GM10847 (cell line): ENCODE results near the gene CALML3.

Experiments used
- POLR2A ChIP-seq: IDR thresholded peaks from 2 replicates; pipeline ENCODE4 v1.6.1; 2011; ENCODE audit not compliant: insufficient read length; ENCODE audit errors: extremely low read depth

The CALML3 gene

GRCh38 chr10:5510281-5511072 is 14.3 kb upstream of the CALML3 start:
- TF ChIP-seq POLR2A, result no peak

DNA sequence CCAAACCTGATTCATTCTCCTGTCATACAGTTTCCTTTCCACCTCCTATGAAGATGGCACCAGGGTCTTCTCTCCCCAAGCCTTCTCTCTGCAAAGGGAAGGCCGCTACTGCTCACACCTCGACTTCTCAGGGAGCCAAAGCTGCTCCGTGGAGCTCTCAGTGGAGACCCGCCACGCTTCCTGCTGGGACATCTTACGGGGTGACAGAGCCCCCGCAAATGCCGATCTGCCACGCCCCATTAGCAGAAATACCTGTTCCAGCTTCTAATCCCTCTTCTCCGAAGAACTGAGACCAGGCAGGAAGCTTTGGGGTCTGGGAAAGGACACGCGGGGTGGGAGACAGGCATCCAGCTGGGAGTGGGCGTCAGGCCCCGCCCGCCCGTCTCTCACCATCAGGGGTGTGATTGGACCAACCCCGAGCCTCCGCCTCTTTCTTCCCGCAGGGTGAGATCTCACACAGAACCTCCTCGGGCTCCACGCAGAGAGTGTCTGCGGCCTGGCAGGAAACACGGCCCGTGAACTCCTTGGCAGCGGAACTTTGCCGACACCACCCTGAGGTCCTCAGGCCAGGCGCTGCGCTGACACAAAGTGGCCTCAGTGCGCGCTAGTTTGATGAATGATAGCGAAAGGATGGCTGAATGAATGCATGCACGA is 13.4 kb upstream of the CALML3 start:
- TF ChIP-seq POLR2A, result no peak

- TF ChIP-seq POLR2A, result no peak
Observed at GRCh38 chr10:5511885-5512280, 12.9 kb upstream of the CALML3 start.

DNA sequence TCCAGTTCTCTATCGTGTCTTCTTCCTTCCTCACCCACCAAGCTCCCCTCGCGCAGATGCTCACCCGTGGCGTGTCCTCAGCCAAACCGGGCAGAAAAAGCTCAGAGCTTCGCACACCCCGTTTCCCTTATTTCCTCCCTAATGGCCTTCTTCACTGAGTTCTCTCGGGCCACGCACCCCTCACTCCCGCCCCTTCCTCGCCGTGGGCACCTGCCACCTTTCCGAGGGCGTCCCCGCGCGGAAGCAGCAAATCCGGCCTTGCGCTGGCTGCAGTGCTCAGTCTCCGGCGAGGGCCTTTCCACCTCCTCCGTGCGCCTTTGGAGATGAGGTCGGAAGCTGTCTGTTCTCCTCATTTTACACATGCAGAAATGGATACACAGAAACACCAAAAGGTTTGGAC is 12.4 kb upstream of the CALML3 start:
- TF ChIP-seq POLR2A, result no peak

DNA sequence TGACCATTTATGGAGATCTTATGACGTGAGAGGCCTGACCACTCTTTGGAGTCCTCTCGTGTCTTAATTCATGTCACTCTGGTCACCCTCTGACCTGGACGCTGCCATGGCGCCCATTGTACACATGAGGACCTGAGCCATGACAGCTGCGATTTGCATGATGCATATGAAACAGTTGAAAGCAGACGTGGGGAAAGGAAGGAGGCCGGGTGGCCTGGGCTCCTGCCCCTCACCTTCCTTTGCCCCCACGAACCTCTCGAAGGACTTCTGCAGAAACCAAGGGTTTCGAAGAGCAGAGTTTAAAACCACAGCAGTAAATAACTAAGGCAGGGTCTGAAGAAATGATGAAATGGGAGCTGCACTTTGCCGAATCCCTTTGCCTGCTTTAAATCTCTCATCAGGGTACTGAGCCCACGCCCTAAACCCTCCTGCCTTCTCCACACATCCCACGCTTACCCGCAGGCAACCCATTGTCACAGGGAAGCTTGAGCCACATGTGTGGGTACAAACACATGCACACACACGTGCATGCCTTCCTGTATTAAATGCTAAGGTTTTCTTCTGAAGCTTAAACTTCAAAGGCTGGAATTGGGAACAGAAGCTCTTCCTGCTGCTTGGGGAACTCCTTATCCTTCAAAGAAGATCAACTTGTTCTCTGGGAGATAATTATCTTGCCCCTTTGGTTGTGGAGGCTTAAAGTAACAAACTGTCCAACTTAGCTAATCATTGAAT is 11.7 kb upstream of the CALML3 start:
- TF ChIP-seq POLR2A, result no peak

GRCh38 chr10:5514226-5514850 is 10.4 kb upstream of the CALML3 start:
- no peak for TF ChIP-seq POLR2A

GRCh38 chr10:5515948-5516761 is 8.6 kb upstream of the CALML3 start:
- TF ChIP-seq POLR2A, result no peak

DNA sequence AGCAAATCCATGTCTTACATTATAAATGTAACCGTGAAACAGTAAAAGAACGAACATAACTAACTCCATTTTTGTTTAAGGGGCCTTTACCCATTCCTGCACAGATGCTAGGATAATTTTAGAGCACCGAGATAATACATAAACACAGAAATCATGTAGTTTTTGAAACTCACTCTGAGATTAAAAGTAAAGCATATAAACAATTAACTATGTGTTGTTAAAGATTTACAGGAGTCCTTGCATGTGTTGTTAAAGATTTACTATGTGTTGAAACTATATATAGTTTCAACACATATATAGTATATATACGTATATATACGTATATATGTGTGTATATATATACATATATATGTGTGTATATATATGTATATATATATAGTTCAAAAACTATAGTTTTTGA is 7.2 kb upstream of the CALML3 start:
- no peak for TF ChIP-seq POLR2A

GRCh38 chr10:5518143-5518542 is 6.6 kb upstream of the CALML3 start:
- TF ChIP-seq POLR2A, result no peak

DNA sequence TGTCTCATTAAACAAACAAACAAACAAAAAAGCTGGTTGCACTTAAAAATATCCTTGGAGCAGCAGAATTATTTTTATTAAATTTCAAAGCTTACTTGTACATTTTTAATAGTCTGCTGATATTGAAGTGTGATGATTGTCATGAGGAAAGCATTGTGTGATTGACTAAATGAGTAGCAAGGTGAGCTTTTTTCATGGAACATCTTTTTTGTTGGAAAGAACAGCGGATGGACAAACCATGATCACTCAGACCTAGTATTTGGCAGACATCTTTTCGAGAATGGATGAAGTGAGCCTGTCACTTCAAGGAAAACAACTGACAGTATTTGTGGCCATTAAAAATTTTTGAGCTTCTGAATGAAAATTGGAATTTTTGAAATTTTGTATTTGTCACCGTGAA is 5.7 kb upstream of the CALML3 start:
- TF ChIP-seq POLR2A, result no peak

DNA sequence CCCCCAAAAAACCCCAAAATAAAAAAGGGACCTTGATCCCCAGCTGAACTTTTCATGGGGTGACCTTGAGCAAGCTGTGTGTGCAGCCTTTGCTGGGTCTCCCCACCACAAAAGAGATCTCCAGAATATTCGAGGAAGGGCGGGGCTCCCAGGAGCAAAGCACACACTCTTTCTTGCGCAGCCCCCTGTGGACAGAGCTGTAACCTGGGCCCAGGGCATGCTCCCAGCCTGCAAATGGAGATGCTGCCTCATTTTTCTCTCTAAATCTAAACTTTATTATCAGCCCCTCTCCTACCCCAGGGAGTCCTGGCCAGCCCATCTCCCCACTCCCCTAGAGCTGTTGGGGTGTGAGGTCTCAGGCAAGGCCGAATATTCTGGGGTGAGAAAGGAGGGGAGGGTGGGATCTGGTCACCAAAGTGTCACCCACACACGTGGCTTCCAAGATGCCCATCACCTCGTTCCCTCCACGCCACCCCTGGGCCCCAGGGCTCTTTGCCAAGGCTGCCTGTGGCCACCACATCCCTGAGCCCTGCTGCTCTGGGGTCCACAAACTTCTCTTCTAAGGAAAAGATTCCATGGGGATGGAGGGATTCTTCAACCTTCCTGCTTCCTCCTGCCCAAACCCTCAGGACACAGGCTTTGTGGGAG is 1.7 kb upstream of the CALML3 start:
- no peak for TF ChIP-seq POLR2A

GRCh38 chr10:5523796-5524574 is 776 bp upstream of the CALML3 start:
- no peak for TF ChIP-seq POLR2A

DNA sequence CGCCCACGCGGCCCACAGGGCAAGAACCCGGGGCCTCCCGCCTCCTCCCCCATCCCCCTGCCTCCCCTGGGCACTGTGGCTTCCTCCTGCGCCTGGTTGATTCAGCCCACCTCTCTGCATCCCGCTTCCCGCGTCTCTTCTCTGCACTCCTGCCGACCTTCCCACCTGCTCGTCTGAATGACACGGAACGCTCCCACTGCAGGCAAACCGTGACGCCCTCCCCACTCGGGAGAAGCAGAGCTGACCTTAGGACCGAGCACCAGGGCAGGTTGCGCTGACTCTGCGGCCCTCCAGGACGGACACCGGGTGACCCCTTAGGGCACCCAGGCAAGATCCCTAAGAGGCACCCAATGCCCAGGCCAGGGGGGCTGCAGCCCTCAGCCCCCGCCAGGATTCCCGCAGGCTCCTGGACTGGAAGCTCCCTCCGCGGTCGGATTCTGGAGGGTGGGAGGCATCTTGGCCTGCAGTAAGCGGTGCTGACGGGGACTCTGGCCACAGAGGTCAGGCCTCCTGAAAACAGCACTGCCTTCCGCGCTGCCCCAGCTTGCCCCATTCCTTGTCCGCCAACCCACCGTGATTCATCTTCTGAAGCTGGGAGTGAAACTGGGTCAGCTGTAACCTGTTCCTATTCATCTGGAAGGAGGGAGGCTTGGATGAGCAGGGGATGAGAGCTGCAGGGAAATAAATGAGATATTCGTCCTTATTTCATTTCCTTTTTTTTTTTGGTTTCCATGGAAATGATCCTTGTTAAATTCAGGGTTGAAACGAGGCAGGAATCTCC is 990 bp downstream of the CALML3 start:
- no peak for TF ChIP-seq POLR2A
